HG03558 (cell line): ENCODE measurements around the gene GPR25.

ENCODE experiments used
- ATAC-seq: cut with Tn5 transposase; IDR thresholded peaks from one replicate; pipeline ENCODE4 v1.9.1; 2021; ENCODE audit warnings: moderate number of reproducible peaks; ENCODE audit not compliant: unreplicated experiment; ENCODE audit errors: extremely low read depth

GPR25 gene

GRCh38 chr1:200872446-200873115, at the start of gene GPR25:
TSS of gene GPR25 (plus strand) at chr1:200872981. CDS start at chr1:200873038, 57 bp downstream.
- ATAC-seq: no peak

- no peak for ATAC-seq
Observed at GRCh38 chr1:200831091-200831490, 41.7 kb upstream of the GPR25 start.

- ATAC-seq: no peak
Observed at GRCh38 chr1:200834383-200834782, 38.4 kb upstream of the GPR25 start.

DNA sequence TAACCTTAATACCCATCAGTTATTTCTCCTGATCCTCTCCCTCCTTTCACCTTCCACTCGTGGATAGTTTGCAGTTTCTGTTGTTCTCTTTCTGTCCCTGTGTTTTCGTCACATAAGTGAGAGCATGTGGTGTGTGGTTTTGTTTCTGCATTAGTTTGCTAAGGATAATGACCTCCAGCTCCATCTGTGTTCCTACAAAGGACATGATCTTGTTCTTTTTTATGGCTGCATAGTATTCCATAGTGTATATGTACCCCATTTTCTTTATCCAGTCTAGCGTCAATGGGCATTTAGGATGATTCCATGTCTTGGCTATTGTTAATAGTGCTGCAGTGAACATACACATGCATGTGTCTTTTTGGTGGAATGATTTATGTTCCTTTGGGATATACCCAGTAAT, 36.6 kb upstream of the GPR25 start:
- no peak for ATAC-seq

DNA sequence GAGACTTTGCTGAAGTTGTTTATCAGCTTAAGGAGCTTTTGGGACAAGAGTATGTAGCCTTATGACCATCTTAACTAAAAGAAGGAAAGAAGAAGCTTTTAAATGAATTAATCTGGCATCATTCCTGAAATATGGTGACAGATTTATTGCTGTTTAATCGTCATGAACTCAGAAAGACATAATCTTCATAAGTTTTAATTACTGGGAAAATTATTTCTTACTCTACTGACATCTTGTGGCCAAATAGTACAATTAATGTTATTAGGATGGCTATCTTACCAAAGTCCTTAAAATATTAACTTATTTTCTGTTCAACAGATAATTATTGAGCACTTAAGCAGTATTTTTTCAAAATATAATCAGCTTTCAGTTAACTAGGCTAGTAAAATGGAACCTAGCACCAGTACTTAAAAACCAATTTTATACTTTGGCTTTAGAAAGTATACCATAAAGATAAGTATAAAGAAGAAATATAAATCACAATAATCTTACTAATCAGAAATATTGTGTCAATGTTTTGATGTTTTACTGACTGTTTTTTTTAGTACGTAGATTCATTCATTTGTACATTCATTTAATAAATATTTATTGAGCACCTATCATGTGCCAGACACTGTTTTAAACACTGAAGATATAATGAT, 34.7 kb upstream of the GPR25 start:
- ATAC-seq: no peak

DNA sequence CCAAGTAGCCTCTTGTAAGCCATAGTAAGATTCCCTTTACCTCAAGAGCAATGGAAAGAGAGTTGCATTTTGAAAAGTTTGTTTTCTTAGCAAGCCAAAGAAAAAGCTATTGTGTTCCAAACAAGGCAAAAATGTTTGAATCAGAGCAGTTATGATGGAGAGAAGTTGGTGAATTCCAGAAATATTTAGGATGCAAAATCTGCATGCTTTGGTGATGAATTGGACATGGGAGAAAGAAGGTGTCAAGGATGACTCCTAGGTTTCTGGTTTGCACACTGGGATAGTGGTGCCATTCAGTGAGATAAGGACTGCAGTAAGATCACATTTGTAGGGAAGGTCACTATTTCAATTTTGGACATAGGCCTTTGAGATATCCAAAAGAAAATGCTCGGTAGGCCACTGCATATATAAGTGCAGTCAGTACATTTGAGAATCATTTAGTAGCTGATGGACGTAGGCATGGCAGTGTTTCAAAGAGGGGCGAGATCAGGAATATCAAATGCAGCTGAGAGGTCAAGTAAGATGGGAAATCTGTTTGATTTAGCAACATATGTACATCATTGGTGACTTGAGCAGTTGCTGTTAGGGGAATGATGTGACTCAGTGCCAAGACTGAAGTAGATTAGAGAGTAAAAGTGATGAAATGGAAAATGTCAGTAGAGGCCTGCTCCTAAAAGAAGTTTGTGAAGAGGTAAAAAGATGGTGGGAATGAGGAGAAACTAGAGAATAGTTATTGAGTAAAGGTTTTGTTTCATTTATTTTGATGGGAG, 33.9 kb upstream of the GPR25 start:
- no peak for ATAC-seq

DNA sequence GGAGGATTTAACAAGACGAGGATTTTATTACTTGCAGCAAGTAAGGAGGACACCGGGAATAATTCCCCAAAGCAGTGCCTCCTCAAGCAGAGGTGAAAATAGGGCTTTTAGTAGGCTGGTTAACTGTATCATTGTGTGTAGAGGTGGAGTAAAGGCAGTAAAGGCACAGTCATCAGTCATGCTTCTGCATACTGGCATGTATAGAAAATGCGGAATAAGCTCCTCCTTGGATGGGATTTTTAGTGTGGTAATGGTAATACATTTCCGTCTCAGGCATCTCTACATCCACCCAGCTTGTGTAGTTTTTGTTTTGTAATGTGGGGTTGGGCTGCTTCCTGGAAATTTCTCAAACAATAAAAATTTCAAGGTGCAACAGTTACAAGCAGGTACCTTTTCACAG, 27.4 kb upstream of the GPR25 start:
- no peak for ATAC-seq

DNA sequence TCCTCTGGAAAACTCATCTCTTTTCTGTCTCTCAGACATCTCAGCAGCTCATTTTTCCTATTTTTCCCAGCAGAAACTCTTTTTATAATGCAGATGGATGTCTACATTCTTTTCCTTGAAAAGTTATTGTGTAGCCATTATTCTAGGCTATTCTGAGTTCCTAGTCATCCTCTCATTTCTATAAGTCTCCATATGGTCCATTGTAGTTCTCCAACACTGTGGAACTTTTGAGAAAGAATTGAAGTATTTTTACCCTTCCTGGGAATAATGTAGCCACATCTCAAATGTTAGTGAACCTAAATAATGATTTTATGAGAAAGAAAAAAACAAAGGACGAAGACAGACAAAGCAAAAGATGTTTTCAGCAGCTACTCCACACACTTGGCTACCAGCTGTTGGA, 26.4 kb upstream of the GPR25 start:
- no peak for ATAC-seq

DNA sequence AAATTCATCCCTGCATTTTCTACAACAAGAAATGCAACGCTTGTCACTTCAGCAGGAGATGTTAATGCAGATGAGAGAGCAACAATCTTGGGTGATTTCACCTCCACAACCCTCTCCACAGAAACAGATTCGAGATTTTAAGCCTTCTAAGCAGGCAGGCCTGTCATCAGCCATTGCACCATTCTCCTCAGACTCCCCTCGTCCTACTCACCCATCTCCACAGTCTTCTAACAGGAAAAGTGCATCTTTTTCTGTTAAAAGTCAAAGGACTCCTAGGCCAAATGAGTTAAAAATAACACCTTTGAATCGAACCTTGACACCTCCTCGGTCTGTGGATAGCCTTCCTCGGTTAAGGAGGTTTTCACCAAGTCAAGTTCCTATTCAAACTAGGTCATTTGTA, 23.4 kb upstream of the GPR25 start:
- no peak for ATAC-seq

DNA sequence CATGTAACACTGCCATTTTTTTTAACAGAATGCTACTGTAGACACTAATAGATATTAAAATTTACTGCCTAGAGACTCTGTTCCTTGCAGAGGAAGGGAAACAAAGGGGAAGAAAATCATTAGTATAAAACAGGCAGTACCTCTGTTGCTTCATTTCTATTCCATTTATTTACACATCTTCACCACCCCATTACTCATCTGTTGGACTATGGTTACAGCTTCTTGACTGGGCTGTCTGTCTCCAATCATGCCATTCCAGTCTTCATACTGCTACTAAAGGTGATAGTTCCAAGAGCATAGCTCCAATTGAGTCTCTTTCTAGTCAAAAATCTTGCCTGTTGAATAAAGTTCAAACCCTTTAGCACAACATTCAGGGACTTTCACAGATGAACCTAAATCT, 22.2 kb upstream of the GPR25 start:
- no peak for ATAC-seq

GRCh38 chr1:200856716-200857357, 15.9 kb upstream of the GPR25 start:
- no peak for ATAC-seq

DNA sequence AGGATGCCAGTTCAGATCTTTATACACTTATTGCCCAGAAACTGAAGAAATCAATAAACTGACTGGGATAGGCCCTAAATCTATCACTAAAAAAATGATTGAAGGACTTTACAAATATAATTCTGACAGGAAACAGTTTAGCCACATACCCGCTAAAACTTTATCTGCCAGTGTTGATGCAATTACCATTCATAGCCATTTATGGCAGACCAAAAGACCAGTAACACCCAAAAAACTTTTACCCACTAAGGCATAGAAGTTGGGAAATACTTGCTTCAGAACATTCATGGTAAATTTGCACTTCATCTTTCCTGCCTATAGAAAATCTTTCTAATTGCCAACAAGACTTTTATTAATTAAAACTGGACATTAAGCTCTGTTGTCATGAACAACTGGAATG, 15.0 kb upstream of the GPR25 start:
- no peak for ATAC-seq

DNA sequence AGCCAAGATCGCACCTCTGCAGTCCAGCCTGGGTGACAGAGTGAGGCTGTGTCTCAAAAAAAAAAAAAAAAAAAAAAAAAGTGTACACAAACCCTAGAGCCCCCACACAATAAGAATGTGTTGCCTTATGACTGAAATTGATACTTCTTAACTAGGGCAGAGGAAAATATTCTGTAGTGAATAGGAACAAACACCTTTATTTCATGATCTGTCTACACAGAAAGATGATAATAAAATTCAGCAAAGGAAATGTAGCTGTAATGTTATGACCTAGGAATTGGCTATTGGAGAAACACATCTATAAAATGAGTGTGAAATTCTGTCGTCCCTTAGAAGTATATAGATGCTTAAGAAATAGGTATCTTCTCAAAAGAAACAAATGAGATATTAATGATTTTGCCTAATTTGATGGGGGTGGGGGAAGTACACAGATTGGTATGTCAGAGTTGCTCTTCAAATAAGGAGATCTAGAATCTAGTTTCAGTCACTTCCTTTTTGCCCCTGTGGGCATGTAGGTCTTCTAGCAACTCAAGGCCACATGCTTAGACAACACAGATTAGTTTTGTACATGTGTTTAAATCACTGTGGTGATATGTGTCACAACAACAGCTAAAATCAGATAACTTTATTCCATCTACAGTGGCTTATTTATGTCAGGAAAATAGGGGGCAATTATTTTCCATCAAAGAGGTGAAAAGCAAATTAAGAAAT, 10.7 kb upstream of the GPR25 start:
- ATAC-seq: no peak

DNA sequence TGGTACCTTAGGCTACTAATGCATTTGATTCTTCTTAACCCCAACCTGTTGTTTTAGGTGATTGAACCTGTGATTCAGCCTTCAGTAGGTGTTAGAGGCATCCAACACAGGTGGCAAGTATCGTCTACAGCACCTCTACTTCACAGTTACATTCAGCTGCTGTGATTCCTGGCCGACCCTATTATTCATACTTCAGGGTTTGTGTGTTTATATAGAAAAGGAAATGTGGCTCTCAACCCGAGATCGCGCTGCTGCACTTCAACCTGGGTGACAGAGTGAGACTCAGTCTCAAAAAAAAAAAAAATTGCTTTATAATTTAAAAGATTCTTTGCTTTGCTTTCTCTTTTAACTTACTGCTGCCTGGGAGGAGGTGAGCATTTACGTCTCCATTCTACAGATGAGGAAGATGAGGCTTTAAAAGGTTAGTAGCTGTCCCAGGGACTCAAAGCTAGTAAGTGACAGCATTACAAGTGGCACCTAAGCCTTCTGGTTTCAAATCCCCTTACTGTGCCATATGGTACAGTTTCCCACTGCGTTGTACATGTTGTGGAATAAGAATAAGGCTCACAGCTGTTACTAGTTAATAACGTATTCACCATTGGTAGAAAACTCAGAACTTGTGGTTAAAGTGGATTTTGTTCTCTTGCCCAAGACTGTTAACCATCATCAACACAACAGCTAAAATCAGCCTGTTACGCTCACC, 9.9 kb upstream of the GPR25 start:
- no peak for ATAC-seq

- no peak for ATAC-seq
Observed at GRCh38 chr1:200866116-200866515, 6.7 kb upstream of the GPR25 start.

DNA sequence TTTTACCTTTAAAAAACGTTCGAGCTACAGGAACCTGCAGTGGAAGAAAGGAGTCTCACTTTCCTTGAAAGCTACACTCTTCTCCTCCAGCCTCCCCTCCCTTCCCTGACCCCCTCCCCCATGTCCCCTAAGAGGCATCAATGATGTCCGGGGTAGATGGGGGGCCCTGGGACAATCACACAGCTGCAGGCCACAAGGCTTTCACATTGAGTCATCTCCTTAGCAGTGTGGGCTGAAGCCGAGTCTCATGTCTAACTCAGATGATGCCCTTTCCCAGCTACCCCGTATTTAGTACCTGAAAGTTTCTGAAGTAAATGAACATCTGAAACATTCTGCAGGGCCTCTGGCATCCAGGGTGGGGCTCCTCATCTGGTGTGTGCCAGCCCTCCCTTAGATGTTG, 6.3 kb upstream of the GPR25 start:
- ATAC-seq: peak; percentile 81

DNA sequence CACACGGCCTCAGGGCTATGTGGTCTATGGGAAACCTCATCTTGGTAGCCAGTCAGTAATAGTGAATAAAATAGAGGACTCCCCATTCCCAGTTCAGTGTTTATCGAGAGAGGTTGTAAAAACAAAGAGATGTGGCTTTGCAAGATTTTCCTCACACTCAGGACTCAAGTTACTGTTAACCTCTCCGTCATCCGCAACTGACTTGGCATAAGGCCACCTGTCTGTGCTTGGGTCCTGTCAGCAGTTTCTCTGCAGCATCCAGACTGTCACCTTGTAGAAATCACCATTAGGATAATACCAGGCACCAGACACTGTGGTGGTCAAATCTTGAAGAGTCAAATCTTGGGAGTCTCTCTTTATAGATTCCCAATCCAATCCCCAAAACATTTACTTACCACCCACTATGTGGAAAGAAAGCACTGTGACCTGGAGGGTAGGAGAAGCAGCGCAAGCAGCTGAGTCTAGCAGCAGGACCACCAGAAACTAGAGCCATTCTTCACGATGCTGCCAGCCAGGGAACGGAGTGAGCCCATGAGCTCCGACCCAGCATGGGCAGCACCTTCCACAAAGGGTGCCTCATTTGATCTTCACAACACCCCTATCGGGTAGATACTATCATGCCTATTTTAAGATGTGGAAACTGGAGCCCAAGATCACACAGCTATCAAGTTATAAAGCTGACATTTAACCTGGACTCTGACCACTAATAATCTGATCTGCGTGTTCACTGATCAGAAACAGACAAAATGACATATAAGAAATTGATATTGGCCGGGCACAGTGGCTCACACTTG, 5.6 kb upstream of the GPR25 start:
- ATAC-seq: peak; percentile 4

DNA sequence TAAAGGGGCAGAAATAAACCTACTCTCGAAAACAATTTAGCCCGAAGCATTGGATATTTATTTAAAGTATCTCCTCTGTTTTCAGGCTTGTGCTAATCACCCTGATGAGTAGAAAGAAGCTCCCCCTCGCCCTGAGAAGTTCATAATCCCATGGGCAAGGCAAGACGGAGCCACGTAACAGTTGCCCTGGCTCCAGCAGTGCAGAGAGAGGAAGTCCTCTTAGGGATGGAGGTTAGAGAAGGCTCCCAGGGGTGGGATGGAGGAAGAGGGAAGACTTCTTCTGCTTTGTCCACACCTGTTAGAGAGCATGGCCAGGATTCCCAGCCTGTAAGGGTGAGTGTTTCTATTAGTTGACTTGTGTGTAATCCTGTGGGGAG, 3.4 kb upstream of the GPR25 start:
- no peak for ATAC-seq

- ATAC-seq: peak; percentile 25
Observed at GRCh38 chr1:200869753-200870391, 2.9 kb upstream of the GPR25 start.
